Activated B cell treated with CpG ODN at 0.5 μM for 24 hours (primary cell): ENCODE results near the gene OR5B3. TPM values are rescaled to one million over a fixed set of nuclear protein-coding genes. Genes with fewer than 3 reads are reported as not detected.
"Not testable (repeated sequence)": the region's sequence is repeated elsewhere in the genome, so short reads cannot be mapped to it uniquely, and the experiment has no call there.

Source experiments
- ATAC-seq: fragments of 200-7000 bp; cut with Tn5 transposase; one replicate; pipeline ENCODE4 v1.10.0; 2021; ENCODE audit warnings: low read depth, mild to moderate bottlenecking, moderate library complexity
- CTCF ChIA-PET: fragments of 350-600 bp; sonication (Branson Sonifier 250); formaldehyde crosslinking; loops from one replicate; lab custom pipeline; 2021; ENCODE audit warnings: antibody characterized with exemption; lab: Charles Lee
- POLR2A ChIA-PET: fragments of 350-600 bp; sonication (Branson Sonifier 250); formaldehyde crosslinking; loops from one replicate; lab custom pipeline; 2021; ENCODE audit warnings: antibody characterized with exemption; lab: Charles Lee
- DNase-seq: peaks from one replicate; pipeline ENCODE4 v3.0.0; 2022
- H3K27ac Mint-ChIP-seq: one replicate; pipeline ENCODE4 v1.8.0; 2020; ENCODE audit warnings: mixed read lengths
- H3K27me3 Mint-ChIP-seq: one replicate; pipeline ENCODE4 v1.8.0; 2021; ENCODE audit warnings: mixed read lengths
- H3K36me3 Mint-ChIP-seq: one replicate; pipeline ENCODE4 v1.8.0; 2021; ENCODE audit warnings: low read depth, mixed read lengths
- H3K4me1 Mint-ChIP-seq: one replicate; pipeline ENCODE4 v1.8.0; 2021; ENCODE audit warnings: mixed read lengths
- H3K4me3 Mint-ChIP-seq: one replicate; pipeline ENCODE4 v1.8.0; 2020; ENCODE audit warnings: mild to moderate bottlenecking, mixed read lengths
- H3K9me3 Mint-ChIP-seq: one replicate; pipeline ENCODE4 v1.8.0; 2020; ENCODE audit warnings: mixed read lengths
- CTCF ChIP-seq: fragments of 200-600 bp; IDR thresholded peaks from one replicate; pipeline ENCODE4 v1.8.0; 2022; ENCODE audit warnings: antibody characterized with exemption, mild to moderate bottlenecking
- intact Hi-C: fragments of 100-400 bp; cut with micrococcal nuclease; formaldehyde crosslinking; loops from one replicate; pipeline ENCODE4 v1.15.1; 2024
- total RNA-seq: library from RNA; stranded (reverse); gene quantifications from 2 replicates; pipeline ENCODE4 v1.2.3, GENCODE V29; 2022

Gene OR5B3
- total RNA-seq, 1 donor from 2014 or later = not detected

- CTCF ChIA-PET = no interaction called here
- no peak for TF ChIP-seq CTCF
- Mint-ChIP-seq H3K27ac (no peak overlapping the region), H3K4me1 (no peaks in the 10 kb centered on the region), H3K4me3 (no peak overlapping the region), H3K9me3 (peaks cover 5% of the 10 kb centered on the region), H3K36me3 (no peaks in the 10 kb centered on the region), H3K27me3 (peaks cover 4% of the 10 kb centered on the region)
- ATAC-seq (no peak), DNase-seq (no peak)
- POLR2A ChIA-PET = no interaction called here
- intact Hi-C loops = no loop called here
Measured at GRCh38 chr11:58438486-58438885, 31.8 kb upstream of the OR5B3 start.

- POLR2A ChIA-PET = no interaction called here
- H3K4me1 Mint-ChIP-seq = no peaks in the 10 kb centered on the region
- CTCF ChIA-PET = no interaction called here
Measured at GRCh38 chr11:58434217-58434616, 27.5 kb upstream of the OR5B3 start.

GRCh38 chr11:58433638-58434203, 27.0 kb upstream of the OR5B3 start:
- CTCF ChIA-PET = no interaction called here
- H3K27me3 Mint-ChIP-seq = peaks cover 11% of the 10 kb centered on the region
- DNase-seq (no peak), ATAC-seq (no peak)
- no peak for TF ChIP-seq CTCF
- peaks cover 13% of the 10 kb centered on the region for H3K9me3 Mint-ChIP-seq
- no peak overlapping the region for H3K4me3 Mint-ChIP-seq
- POLR2A ChIA-PET = no interaction called here
- H3K27ac Mint-ChIP-seq = no peak overlapping the region
- H3K36me3 Mint-ChIP-seq = no peaks in the 10 kb centered on the region
- intact Hi-C loops = no loop called here
- no peaks in the 10 kb centered on the region for H3K4me1 Mint-ChIP-seq

More at GRCh38 chr11:58434217-58434616, 27.5 kb upstream of the OR5B3 start:
- TF ChIP-seq CTCF = no peak
- Mint-ChIP-seq H3K27ac (no peak overlapping the region), H3K27me3 (peaks cover 8% of the 10 kb centered on the region), H3K4me3 (no peak overlapping the region), H3K36me3 (no peaks in the 10 kb centered on the region), H3K9me3 (peaks cover 8% of the 10 kb centered on the region)
- intact Hi-C loops = no loop called here
- ATAC-seq = no peak
- DNase-seq = no peak

- Mint-ChIP-seq H3K4me1 (no peaks in the 10 kb centered on the region), H3K27me3 (peaks cover 11% of the 10 kb centered on the region), H3K27ac (no peak overlapping the region), H3K9me3 (peaks cover 8% of the 10 kb centered on the region), H3K4me3 (no peak overlapping the region), H3K36me3 (no peaks in the 10 kb centered on the region)
- no peak for ATAC-seq
- no peak for DNase-seq
- no peak for TF ChIP-seq CTCF
- intact Hi-C loops = no loop called here
- POLR2A ChIA-PET = no interaction called here
- CTCF ChIA-PET = no interaction called here
Measured at GRCh38 chr11:58429273-58429672, 22.6 kb upstream of the OR5B3 start.

GRCh38 chr11:58428021-58428420, 21.3 kb upstream of the OR5B3 start, which contains the start of gene OR5B2:
TSS of gene OR5B2 (minus strand) at chr11:58428121. CDS start at chr11:58423261, 4,860 bp downstream.
- H3K4me3 Mint-ChIP-seq = no peak within 1 kb of the TSS
- no peak for TF ChIP-seq CTCF
- H3K27ac Mint-ChIP-seq = no peak within 1 kb of the TSS
- H3K9me3 Mint-ChIP-seq = peaks cover 8% of the 10 kb centered on the region
- no peak for ATAC-seq
- no peaks in the 10 kb centered on the region for H3K4me1 Mint-ChIP-seq
- no peak for DNase-seq
- CTCF ChIA-PET = no interaction called here
- POLR2A ChIA-PET = no interaction called here
- no peaks in the 10 kb centered on the region for H3K36me3 Mint-ChIP-seq
- H3K27me3 Mint-ChIP-seq = peaks cover 17% of the 10 kb centered on the region
- intact Hi-C loops = no loop called here

GRCh38 chr11:58399622-58400021, 7.1 kb downstream of the OR5B3 start:
- ATAC-seq, intact Hi-C loops, DNase-seq, H3K27ac Mint-ChIP-seq, H3K36me3 Mint-ChIP-seq, POLR2A ChIA-PET, H3K4me1 Mint-ChIP-seq, CTCF ChIA-PET, H3K9me3 Mint-ChIP-seq, H3K4me3 Mint-ChIP-seq: not testable (repeated sequence)
- H3K27me3 Mint-ChIP-seq = peaks cover 13% of the 10 kb centered on the region
